H9 (cell line): ENCODE data around the gene BCAS1. TPM values are rescaled to one million over a fixed set of nuclear protein-coding genes. Genes with fewer than 3 reads are reported as not detected.

Experiments used
- DNase-seq: peaks from one replicate; pipeline ENCODE4 v3.0.0-alpha.2; 2017
- H2AFZ ChIP-seq: one replicate; pipeline ENCODE4 v1.6.1; 2013; ENCODE audit warnings: mild to moderate bottlenecking, low read length, control low read depth, moderate library complexity
- H2AK5ac ChIP-seq: 2 replicates; pipeline ENCODE4 v1.6.1; 2013; ENCODE audit warnings: low read length, control low read depth, mixed read lengths; ENCODE audit not compliant: insufficient read length
- H2BK120ac ChIP-seq: one replicate; pipeline ENCODE4 v1.6.1; 2013; ENCODE audit warnings: low read depth, mild to moderate bottlenecking, low read length, control low read depth, inconsistent platforms; ENCODE audit not compliant: poor library complexity, severe bottlenecking
- H2BK12ac ChIP-seq: 2 replicates; pipeline ENCODE4 v1.6.1; 2013; ENCODE audit warnings: low read length, control low read depth, mixed read lengths, low read depth; ENCODE audit not compliant: insufficient read length
- H2BK15ac ChIP-seq: 2 replicates; pipeline ENCODE4 v1.6.1; 2013; ENCODE audit warnings: low read depth, low read length, control low read depth
- H2BK20ac ChIP-seq: one replicate; pipeline ENCODE4 v1.6.1; 2013; ENCODE audit warnings: low read depth, mild to moderate bottlenecking, low read length, control low read depth, inconsistent platforms; ENCODE audit not compliant: poor library complexity, severe bottlenecking
- H2BK5ac ChIP-seq: 2 replicates; pipeline ENCODE4 v1.6.1; 2013; ENCODE audit warnings: low read length, control low read depth, mixed read lengths; ENCODE audit not compliant: insufficient read length
- H3K14ac ChIP-seq: 2 replicates; pipeline ENCODE4 v1.6.1; 2013; ENCODE audit warnings: low read length, control low read depth; ENCODE audit not compliant: insufficient read depth
- H3K18ac ChIP-seq: 2 replicates; pipeline ENCODE4 v1.6.1; 2013; ENCODE audit warnings: low read depth, mild to moderate bottlenecking, mixed read lengths, low read length, control low read depth; ENCODE audit not compliant: insufficient read length
- H3K23ac ChIP-seq: 2 replicates; pipeline ENCODE4 v1.6.1; 2013; ENCODE audit warnings: low read length, control low read depth, mixed read lengths, low read depth; ENCODE audit not compliant: insufficient read length
- H3K23me2 ChIP-seq: 2 replicates; pipeline ENCODE4 v1.6.1; 2013; ENCODE audit warnings: low read depth, mild to moderate bottlenecking, mixed read lengths, low read length, control low read depth; ENCODE audit not compliant: insufficient read length, poor library complexity, severe bottlenecking
- H3K27ac ChIP-seq: 2 replicates; pipeline ENCODE4 v1.5.1; 2013; ENCODE audit warnings: low read length, control low read depth, mixed read lengths, low read depth; ENCODE audit not compliant: insufficient read length
- H3K27me3 ChIP-seq: 2 replicates; pipeline ENCODE4 v1.6.1; 2013; ENCODE audit warnings: low read length, control low read depth, inconsistent platforms; ENCODE audit not compliant: insufficient read depth
- H3K4ac ChIP-seq: 2 replicates; pipeline ENCODE4 v1.6.1; 2013; ENCODE audit warnings: low read depth, mild to moderate bottlenecking, control low read depth, inconsistent platforms, low read length, moderate library complexity
- H3K4me1 ChIP-seq: 2 replicates; pipeline ENCODE4 v1.6.1; 2013; ENCODE audit warnings: low read length, control low read depth, inconsistent platforms; ENCODE audit not compliant: insufficient read depth
- H3K4me2 ChIP-seq: 2 replicates; pipeline ENCODE4 v1.6.1; 2013; ENCODE audit warnings: low read length, control low read depth, mixed read lengths; ENCODE audit not compliant: insufficient read length, insufficient read depth
- H3K56ac ChIP-seq: 2 replicates; pipeline ENCODE4 v1.6.1; 2013; ENCODE audit warnings: low read depth, mild to moderate bottlenecking, mixed read lengths, low read length, control low read depth; ENCODE audit not compliant: insufficient read length
- H3K79me1 ChIP-seq: 2 replicates; pipeline ENCODE4 v1.6.1; 2013; ENCODE audit warnings: low read depth, mild to moderate bottlenecking, moderate library complexity, low read length, control low read depth, inconsistent platforms; ENCODE audit not compliant: insufficient read depth, poor library complexity, severe bottlenecking
- H3K79me2 ChIP-seq: 2 replicates; pipeline ENCODE4 v1.6.1; 2013; ENCODE audit warnings: low read length, control low read depth, inconsistent platforms; ENCODE audit not compliant: insufficient read depth
- H3K9ac ChIP-seq: 2 replicates; pipeline ENCODE4 v1.6.1; 2013; ENCODE audit warnings: low read length, control low read depth, mixed read lengths; ENCODE audit not compliant: insufficient read length; ENCODE audit errors: extremely low read depth
- H3K9me3 ChIP-seq: one replicate; pipeline ENCODE4 v1.6.1; 2013; ENCODE audit warnings: low read depth, low read length, inconsistent platforms; ENCODE audit not compliant: control insufficient read depth
- H3T11ph ChIP-seq: one replicate; pipeline ENCODE4 v1.6.1; 2013; ENCODE audit warnings: mild to moderate bottlenecking, low read length, control low read depth, inconsistent platforms
- H4K20me1 ChIP-seq: one replicate; pipeline ENCODE4 v1.6.1; 2013; ENCODE audit not compliant: control insufficient read depth, insufficient read length, insufficient read depth
- H4K5ac ChIP-seq: 2 replicates; pipeline ENCODE4 v1.6.1; 2013; ENCODE audit warnings: low read depth, mild to moderate bottlenecking, mixed read lengths, low read length, control low read depth; ENCODE audit not compliant: insufficient read length
- H4K8ac ChIP-seq: replicated peaks from 2 replicates; pipeline ENCODE4 v1.6.1; 2013; ENCODE audit warnings: low read length, control low read depth, mixed read lengths, low read depth; ENCODE audit not compliant: insufficient read length
- H4K91ac ChIP-seq: 2 replicates; pipeline ENCODE4 v1.6.1; 2013; ENCODE audit warnings: low read depth, mild to moderate bottlenecking, moderate library complexity, mixed read lengths, low read length, control low read depth; ENCODE audit not compliant: insufficient read length
- H3K27ac Mint-ChIP-seq, 3 experiments: 2 replicates in 2 of 3; 3 replicates in 1 of 3; pipeline ENCODE4 v1.8.0; 2020 to 2021; ENCODE audit warnings: mixed read lengths in 3 of 3, mild to moderate bottlenecking in 1 of 3, moderate library complexity in 1 of 3
- H3K27me3 Mint-ChIP-seq: 2 replicates; pipeline ENCODE4 v1.8.0; 2021; ENCODE audit warnings: low read depth, mild to moderate bottlenecking, moderate library complexity, mixed read lengths
- H3K36me3 Mint-ChIP-seq, 3 experiments: 2 replicates in 2 of 3; 3 replicates in 1 of 3; pipeline ENCODE4 v1.8.0; 2020 to 2021; ENCODE audit warnings: low read depth in 3 of 3, mixed read lengths in 3 of 3; ENCODE audit not compliant: insufficient read depth in 1 of 3
- H3K4me1 Mint-ChIP-seq, 2 experiments: 2 replicates each; pipeline ENCODE4 v1.8.0; 2020; ENCODE audit warnings: mixed read lengths in 2 of 2
- H3K4me3 Mint-ChIP-seq, 2 experiments: 2 replicates in 1 of 2; 3 replicates in 1 of 2; pipeline ENCODE4 v1.8.0; 2020 to 2021; ENCODE audit warnings: mild to moderate bottlenecking in 2 of 2, mixed read lengths in 2 of 2, moderate library complexity in 1 of 2
- H3K9me3 Mint-ChIP-seq, 2 experiments: 2 replicates in 1 of 2; 3 replicates in 1 of 2; pipeline ENCODE4 v1.8.0; 2020; ENCODE audit warnings: mild to moderate bottlenecking in 2 of 2, mixed read lengths in 2 of 2, moderate library complexity in 1 of 2
- CTCF ChIP-seq: fragments of 200-600 bp; sonication (generic); conservative IDR thresholded peaks from 3 replicates; pipeline ENCODE4 v1.8.0; 2021; ENCODE audit warnings: antibody characterized with exemption, mild to moderate bottlenecking
- WGBS: extraction: QIAGEN DNeasy Blood & Tissue Kit; methylation state at CpG from one replicate; pipeline ENCODE4 v1.1.7; 2013; ENCODE audit warnings: missing lambda C conversion rate, low lambda C conversion rate, mixed read lengths; ENCODE audit not compliant: insufficient read length; ENCODE audit errors: extremely low coverage; 5-methylcytosine and 5-hydroxymethylcytosine counted together
- total RNA-seq: library from RNA; stranded (reverse); gene quantifications from 2 replicates; pipeline ENCODE4 v1.2.1, GENCODE V29; 2021

BCAS1 gene
- total RNA-seq, 1 experiment from 2014 or later: 0.15 TPM

- DNase-seq: no peak
These were observed 20.1 kb upstream of the BCAS1 start for GRCh38 chr20:54090230-54091119.

More at GRCh38 chr20:54090230-54091119, 20.1 kb upstream of the BCAS1 start:
- 0 out of 2 replicates have a peak, but pooled peaks cover 1% of the 10 kb centered on the region for H3K27me3 Mint-ChIP-seq
- Histone ChIP-seq H3K4me1 (no peaks in the 10 kb centered on the region), H3T11ph (no peak overlapping the region), H2BK20ac (no peak overlapping the region), H3K9ac (no peak overlapping the region), H3K79me2 (no peaks in the 10 kb centered on the region), H3K18ac (no peak overlapping the region), H3K27me3 (no peaks in the 10 kb centered on the region), H3K4me2 (no peak overlapping the region), H2BK15ac (no peak overlapping the region), H3K9me3 (no peaks in the 10 kb centered on the region), H3K4ac (no peak overlapping the region), H3K14ac (no peak overlapping the region), H3K23me2 (no peaks in the 10 kb centered on the region), H2AFZ (no peak overlapping the region), H3K23ac (no peak overlapping the region), H3K56ac (no peak overlapping the region), H3K79me1 (no peaks in the 10 kb centered on the region), H2AK5ac (no peak overlapping the region), H2BK12ac (no peak overlapping the region), H2BK5ac (no peak overlapping the region), H4K8ac (no peak overlapping the region), H2BK120ac (no peak overlapping the region), H4K91ac (no peak overlapping the region), H4K5ac (no peak overlapping the region), H4K20me1 (no peaks in the 10 kb centered on the region), H3K27ac (no peak overlapping the region)
- H3K27ac Mint-ChIP-seq: no peak overlapping the region
- no peak overlapping the region for H3K4me3 Mint-ChIP-seq
- H3K36me3 Mint-ChIP-seq: no peaks in the 10 kb centered on the region
- no peaks in the 10 kb centered on the region for H3K4me1 Mint-ChIP-seq
- TF ChIP-seq CTCF: no peak
- H3K9me3 Mint-ChIP-seq: no peaks in the 10 kb centered on the region
- no CpG with 5 or more reads among the region's 6 CpGs for WGBS
